CD4-positive, alpha-beta memory T cell (primary cell): ENCODE measurements around the gene SDCCAG8. TPM values are rescaled to one million over a fixed set of nuclear protein-coding genes. Genes with fewer than 3 reads are reported as not detected.

ENCODE experiments used
- CTCF ChIA-PET: fragments of 350-600 bp; sonication (Branson Sonifier 250); formaldehyde crosslinking; loops from one replicate; lab custom pipeline; 2021; ENCODE audit warnings: inconsistent platforms; ENCODE audit not compliant: partially characterized antibody; lab: Charles Lee
- POLR2A ChIA-PET: fragments of 350-600 bp; sonication (Branson Sonifier 250); formaldehyde crosslinking; loops from one replicate; lab custom pipeline; 2021; ENCODE audit not compliant: partially characterized antibody; lab: Charles Lee
- DNase-seq, 5 donors: peaks; one replicate each; pipeline versions ENCODE4 v3.0.0 to v3.0.0-alpha.2; 2020 to 2022; ENCODE audit warnings: mixed read lengths in 1 of 5
- H3K27ac ChIP-seq: one replicate; pipeline ENCODE4 v1.7.0; 2013; ENCODE audit warnings: low read depth, low read length
- H3K27me3 ChIP-seq: 2 replicates; pipeline ENCODE4 v1.7.0; 2013; ENCODE audit warnings: mild to moderate bottlenecking, low read length, moderate library complexity; ENCODE audit not compliant: insufficient read depth
- H3K36me3 ChIP-seq: 2 replicates; pipeline ENCODE4 v1.7.0; 2013; ENCODE audit warnings: mild to moderate bottlenecking, low read length, moderate library complexity; ENCODE audit not compliant: insufficient read depth
- H3K4me1 ChIP-seq: 2 replicates; pipeline ENCODE4 v1.7.0; 2013; ENCODE audit warnings: mild to moderate bottlenecking, low read length, moderate library complexity; ENCODE audit not compliant: insufficient read depth
- H3K4me3 ChIP-seq, 2 donors: one replicate each; pipeline ENCODE4 v1.7.0; 2013; ENCODE audit warnings: low read length in 2 of 2, mild to moderate bottlenecking in 1 of 2
- H3K9me3 ChIP-seq, 2 donors: one replicate each; pipeline ENCODE4 v1.7.0; 2013; ENCODE audit warnings: low read length in 2 of 2, control low read depth in 1 of 2; ENCODE audit not compliant: control insufficient read depth in 1 of 2
- H3K27ac Mint-ChIP-seq, 7 donors: one replicate each; pipeline ENCODE4 v1.8.0; 2020 to 2021; ENCODE audit warnings: mixed read lengths in 7 of 7, mild to moderate bottlenecking in 6 of 7, inconsistent platforms in 3 of 7, moderate library complexity in 3 of 7
- H3K27me3 Mint-ChIP-seq, 2 donors: one replicate each; pipeline ENCODE4 v1.8.0; 2020 to 2021; ENCODE audit warnings: mixed read lengths in 2 of 2
- H3K36me3 Mint-ChIP-seq, 2 donors: one replicate each; pipeline ENCODE4 v1.8.0; 2020 to 2021; ENCODE audit warnings: mixed read lengths in 2 of 2, inconsistent platforms in 1 of 2, mild to moderate bottlenecking in 1 of 2
- H3K4me1 Mint-ChIP-seq, 4 donors: one replicate each; pipeline ENCODE4 v1.8.0; 2020 to 2021; ENCODE audit warnings: mixed read lengths in 4 of 4, mild to moderate bottlenecking in 1 of 4
- H3K4me3 Mint-ChIP-seq, 8 donors: one replicate each; pipeline ENCODE4 v1.8.0; 2020 to 2021; ENCODE audit warnings: mixed read lengths in 8 of 8, mild to moderate bottlenecking in 7 of 8, moderate library complexity in 6 of 8, inconsistent platforms in 3 of 8
- H3K9me3 Mint-ChIP-seq, 8 donors: one replicate each; pipeline ENCODE4 v1.8.0; 2020 to 2021; ENCODE audit warnings: mixed read lengths in 8 of 8, mild to moderate bottlenecking in 5 of 8, inconsistent platforms in 3 of 8, moderate library complexity in 1 of 8
- intact Hi-C: fragments of 100-400 bp; cut with micrococcal nuclease; formaldehyde crosslinking; loops from one replicate; pipeline ENCODE4 v1.15.1; 2023
- polyA plus RNA-seq, 2 donors: library from polyadenylated mRNA; unstranded; fragments of 300-500 nt; fragmentation: Illumina TruSeq; gene quantifications; one replicate each; pipeline ENCODE4 v1.2.3, GENCODE V29; 2021
- total RNA-seq, 2 experiments: library from RNA; stranded (reverse); gene quantifications; one replicate each; pipeline ENCODE4 v1.2.3, GENCODE V29; 2021

SDCCAG8 gene
- total and polyA plus RNA-seq, 4 experiments from 2014 or later, result 19.0 to 35.7 (median 27.7) TPM

DNA sequence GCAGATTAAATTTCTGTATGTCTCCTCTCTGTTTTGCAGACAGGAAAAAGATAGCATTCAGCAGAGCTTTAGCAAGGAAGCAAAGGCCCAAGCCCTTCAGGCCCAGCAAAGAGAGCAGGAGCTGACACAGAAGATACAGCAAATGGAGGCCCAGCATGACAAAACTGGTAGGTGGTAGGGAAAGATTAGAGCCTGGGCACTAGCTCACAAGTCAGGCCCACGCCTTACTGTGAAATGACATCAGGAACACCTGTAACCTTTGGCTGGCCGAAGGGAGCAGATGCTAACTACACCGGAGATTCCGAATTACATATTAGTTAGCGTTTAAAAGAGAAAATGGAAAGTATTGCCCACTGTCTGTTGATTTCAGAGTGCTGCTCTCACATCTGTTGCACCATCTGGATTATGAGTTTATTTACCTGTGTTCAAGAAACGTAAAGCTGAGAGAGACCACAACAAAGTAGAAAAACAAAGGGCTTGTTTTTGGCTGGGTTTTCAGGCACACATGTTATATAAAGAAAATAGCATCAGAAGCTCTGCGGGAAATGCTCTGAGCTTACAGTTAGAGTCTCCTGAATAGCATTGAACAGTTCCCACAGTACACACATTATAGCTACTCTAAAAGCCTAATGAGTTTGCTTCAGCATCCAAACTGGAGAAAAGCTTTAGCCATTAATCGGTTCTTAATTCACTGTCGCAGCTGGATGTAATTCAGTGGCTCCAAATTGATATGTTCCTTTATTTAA is 160.0 kb downstream of the SDCCAG8 start:
- Histone ChIP-seq H3K4me1 (peaks cover 23% of the 10 kb centered on the region), H3K36me3 (no peaks in the 10 kb centered on the region), H3K27ac (no peak overlapping the region), H3K27me3 (no peaks in the 10 kb centered on the region), H3K4me3 (no peak overlapping the region), H3K9me3 (no peaks in the 10 kb centered on the region)
- ChIA-PET POLR2A (no interaction called here), CTCF (interaction anchor here (1.1 kb wide), 1 partner anchor 863 kb away, joined by 3 read pairs; no protein-coding TSS in a partner anchor)
- no peaks in the 10 kb centered on the region for H3K27me3 Mint-ChIP-seq
- peak in 1 of 5 donors; percentile 2 for DNase-seq
- intact Hi-C loops, result no loop called here
- no peaks in the 10 kb centered on the region for H3K9me3 Mint-ChIP-seq
- peaks cover 19 to 25% (median 22%) of the 10 kb centered on the region in 4 donors for H3K4me1 Mint-ChIP-seq
- peaks cover 8 to 22% of the 10 kb centered on the region in 2 donors for H3K36me3 Mint-ChIP-seq
- peak overlapping the region in 4 of 7 donors; percentile 57 to 68 (median 62) for H3K27ac Mint-ChIP-seq
- H3K4me3 Mint-ChIP-seq, result peak overlapping the region in 6 of 8 donors; percentile 15 to 57 (median 40)

DNA sequence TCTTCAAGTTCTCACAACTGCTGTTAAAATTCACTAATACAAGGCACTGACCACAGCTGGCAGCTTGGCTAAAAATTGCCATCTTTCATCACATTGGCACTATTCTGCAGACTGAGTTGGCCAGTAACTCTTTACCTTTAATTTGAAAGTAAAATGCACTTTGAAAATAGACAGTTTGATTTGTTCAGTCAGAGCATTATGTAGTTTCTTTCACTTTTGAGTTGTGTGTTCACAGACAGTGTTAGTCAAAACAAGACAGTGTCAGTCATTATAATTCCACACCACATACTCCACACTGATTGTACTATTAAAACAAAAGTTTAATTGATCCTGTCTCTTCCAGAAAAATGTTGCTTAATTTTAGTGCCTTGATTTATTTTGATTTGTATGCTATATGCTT is 160.7 kb downstream of the SDCCAG8 start:
- Mint-ChIP-seq H3K36me3 (peaks cover 8 to 22% of the 10 kb centered on the region in 2 donors), H3K27me3 (no peaks in the 10 kb centered on the region), H3K9me3 (no peaks in the 10 kb centered on the region), H3K27ac (peak overlapping the region in 3 of 7 donors; percentile 19 to 61 (median 46)), H3K4me3 (peak overlapping the region in 4 of 8 donors; percentile 4 to 57 (median 30)), H3K4me1 (peaks cover 24 to 30% (median 27%) of the 10 kb centered on the region in 4 donors)
- Histone ChIP-seq H3K4me1 (peaks cover 30% of the 10 kb centered on the region), H3K27ac (no peak overlapping the region), H3K9me3 (no peaks in the 10 kb centered on the region), H3K36me3 (no peaks in the 10 kb centered on the region), H3K27me3 (no peaks in the 10 kb centered on the region), H3K4me3 (no peak overlapping the region)
- POLR2A ChIA-PET, result no interaction called here
- CTCF ChIA-PET, result interaction anchor here (1.1 kb wide), 1 partner anchor 862 kb away, joined by 3 read pairs; no protein-coding TSS in a partner anchor
- DNase-seq, result no peak
- intact Hi-C loops, result no loop called here

GRCh38 chr1:243420016-243420945 is 164.4 kb downstream of the SDCCAG8 start:
- no peak overlapping the region for H3K4me3 Mint-ChIP-seq
- peak overlapping the region in 1 of 7 donors; percentile 5 for H3K27ac Mint-ChIP-seq
- no peak overlapping the region for H3K4me3 ChIP-seq
- no peaks in the 10 kb centered on the region for H3K9me3 ChIP-seq
- no peaks in the 10 kb centered on the region for H3K36me3 ChIP-seq
- ChIA-PET CTCF (interaction anchor here (0.5 kb wide), 1 partner anchor 1353 kb away, joined by 3 read pairs; no protein-coding TSS in a partner anchor), POLR2A (no interaction called here)
- intact Hi-C loops, result no loop called here
- peaks cover 8 to 27% of the 10 kb centered on the region in 2 donors for H3K36me3 Mint-ChIP-seq
- no peaks in the 10 kb centered on the region for H3K27me3 ChIP-seq
- H3K4me1 ChIP-seq, result peaks cover 29% of the 10 kb centered on the region
- H3K9me3 Mint-ChIP-seq, result no peaks in the 10 kb centered on the region
- DNase-seq, result no peak
- H3K27me3 Mint-ChIP-seq, result no peaks in the 10 kb centered on the region
- peaks cover 26 to 30% (median 27%) of the 10 kb centered on the region in 4 donors for H3K4me1 Mint-ChIP-seq
- no peak overlapping the region for H3K27ac ChIP-seq

DNA sequence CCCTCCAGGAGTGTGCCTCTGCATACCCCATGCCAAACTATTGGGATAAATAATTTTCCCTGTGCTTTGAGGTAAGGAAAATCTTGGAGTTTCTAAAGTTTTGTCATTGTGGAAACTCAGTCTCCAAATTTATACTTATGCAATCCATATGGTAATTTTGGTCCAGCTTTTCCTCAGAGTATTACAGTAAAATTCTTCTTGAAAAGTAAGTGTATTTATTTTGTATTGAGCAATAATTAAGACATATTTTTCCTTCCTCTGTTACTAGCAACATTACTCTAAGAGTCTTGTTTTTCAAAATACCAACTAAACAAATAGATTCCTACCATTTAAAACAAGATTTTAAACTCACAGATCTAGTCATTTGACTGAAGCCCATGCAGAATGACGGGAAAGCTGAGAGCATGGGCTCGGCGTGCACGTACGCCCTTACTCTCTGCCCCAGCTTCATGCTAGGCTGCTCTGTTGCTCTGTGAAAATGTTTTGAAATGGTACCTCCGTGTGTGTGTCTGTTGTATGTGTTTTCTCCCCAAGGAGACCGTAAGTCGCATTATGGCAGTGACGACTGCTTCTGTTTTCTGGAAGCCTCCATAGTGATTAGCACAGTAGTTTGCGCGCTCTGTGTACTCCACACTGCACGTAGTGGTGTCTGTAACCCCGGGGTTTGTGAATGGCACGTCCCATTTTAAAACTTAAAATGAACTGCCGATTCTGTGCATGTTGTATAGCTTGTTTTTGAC is 165.3 kb downstream of the SDCCAG8 start:
- Mint-ChIP-seq H3K9me3 (no peaks in the 10 kb centered on the region), H3K4me3 (peak overlapping the region; percentile 55 to 80 (median 76)), H3K27me3 (no peaks in the 10 kb centered on the region), H3K36me3 (peaks cover 5 to 26% of the 10 kb centered on the region in 2 donors), H3K4me1 (peaks cover 19 to 23% (median 20%) of the 10 kb centered on the region in 4 donors), H3K27ac (peak overlapping the region in 6 of 7 donors; percentile 3 to 89 (median 50))
- no peak overlapping the region for H3K27ac ChIP-seq
- ChIA-PET CTCF (interaction anchor here (1.5 kb wide), 1 partner anchor 878 kb away, joined by 3 read pairs; no protein-coding TSS in a partner anchor), POLR2A (interaction anchor here (0.8 kb wide), 1 partner anchor 11 kb away, joined by 3 read pairs; no protein-coding TSS in a partner anchor)
- no peaks in the 10 kb centered on the region for H3K9me3 ChIP-seq
- no peaks in the 10 kb centered on the region for H3K27me3 ChIP-seq
- peak overlapping the region in 1 of 2 donors; percentile 31 for H3K4me3 ChIP-seq
- no peaks in the 10 kb centered on the region for H3K36me3 ChIP-seq
- DNase-seq, result no peak
- intact Hi-C loops, result no loop called here
- H3K4me1 ChIP-seq, result peaks cover 22% of the 10 kb centered on the region

GRCh38 chr1:243421784-243422183 is 165.9 kb downstream of the SDCCAG8 start:
- intact Hi-C loops, result no loop called here
- Histone ChIP-seq H3K4me1 (peaks cover 16% of the 10 kb centered on the region), H3K4me3 (peak overlapping the region in 1 of 2 donors; percentile 31), H3K27me3 (no peaks in the 10 kb centered on the region), H3K36me3 (no peaks in the 10 kb centered on the region), H3K9me3 (no peaks in the 10 kb centered on the region), H3K27ac (no peak overlapping the region)
- H3K27ac Mint-ChIP-seq, result peak overlapping the region in 5 of 7 donors; percentile 3 to 82 (median 19)
- POLR2A ChIA-PET, result interaction anchor here (0.8 kb wide), 1 partner anchor 12 kb away, joined by 3 read pairs; no protein-coding TSS in a partner anchor
- CTCF ChIA-PET, result interaction anchor here (1.5 kb wide), 1 partner anchor 878 kb away, joined by 3 read pairs; no protein-coding TSS in a partner anchor
- H3K36me3 Mint-ChIP-seq, result peaks cover 9 to 33% of the 10 kb centered on the region in 2 donors
- H3K4me3 Mint-ChIP-seq, result peak overlapping the region; percentile 55 to 80 (median 76)
- H3K9me3 Mint-ChIP-seq, result no peaks in the 10 kb centered on the region
- no peaks in the 10 kb centered on the region for H3K27me3 Mint-ChIP-seq
- DNase-seq, result peak in 4 of 5 donors; percentile 33 to 48 (median 46)
- peaks cover 13 to 21% (median 16%) of the 10 kb centered on the region in 4 donors for H3K4me1 Mint-ChIP-seq

DNA sequence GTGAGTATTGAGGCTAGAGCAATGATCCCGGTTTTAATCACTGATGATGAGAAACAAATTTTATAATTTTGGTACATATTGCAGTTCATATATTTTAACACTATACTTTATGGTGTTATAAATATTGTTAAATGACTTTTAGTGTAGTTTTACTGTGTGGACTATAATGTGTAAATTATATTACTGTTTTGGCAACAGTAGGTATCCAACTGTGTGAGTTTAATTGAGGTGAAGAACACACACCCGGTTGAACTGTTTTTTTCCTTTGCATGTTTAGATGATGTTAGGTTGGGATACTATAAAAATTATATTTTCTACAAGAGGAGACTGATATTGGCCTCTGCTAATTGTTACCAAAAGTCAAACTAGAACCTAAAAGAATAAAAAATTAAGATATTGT is 166.5 kb downstream of the SDCCAG8 start:
- H3K27ac Mint-ChIP-seq, result peak overlapping the region in 1 of 7 donors; percentile 65
- H3K9me3 ChIP-seq, result no peaks in the 10 kb centered on the region

More for the DNA sequence above, 166.5 kb downstream of the SDCCAG8 start:
- H3K4me3 ChIP-seq, result no peak overlapping the region
- H3K27me3 Mint-ChIP-seq, result no peaks in the 10 kb centered on the region
- peak overlapping the region in 4 of 8 donors; percentile 1 to 80 (median 66) for H3K4me3 Mint-ChIP-seq
- H3K27me3 ChIP-seq, result no peaks in the 10 kb centered on the region
- H3K36me3 Mint-ChIP-seq, result peaks cover 14 to 39% of the 10 kb centered on the region in 2 donors
- no peaks in the 10 kb centered on the region for H3K9me3 Mint-ChIP-seq
- H3K36me3 ChIP-seq, result no peaks in the 10 kb centered on the region
- ChIA-PET POLR2A (no interaction called here), CTCF (interaction anchor here (1.5 kb wide), 1 partner anchor 877 kb away, joined by 3 read pairs; no protein-coding TSS in a partner anchor)
- peaks cover 16% of the 10 kb centered on the region for H3K4me1 ChIP-seq
- peaks cover 13 to 21% (median 16%) of the 10 kb centered on the region in 4 donors for H3K4me1 Mint-ChIP-seq
- no peak for DNase-seq
- intact Hi-C loops, result no loop called here
- no peak overlapping the region for H3K27ac ChIP-seq
